ENCODE data around the gene DVL1.

- TF ChIP-seq RFX5 (IDR thresholded peaks at IDR 0.05; ENCODE audit: low read depth, low read length) = no peak
- TF ChIP-seq HNRNPH1 (optimal IDR thresholded peaks at IDR 0.05; ENCODE audit: low read depth, low read length) = no peak
- TF ChIP-seq MCM5 (IDR thresholded peaks at IDR 0.05; ENCODE audit: low read depth) = no peak
- TF ChIP-seq CHD2 (IDR thresholded peaks at IDR 0.05; ENCODE audit: low read depth, low read length) = no peak
- TF ChIP-seq EZH2 (IDR thresholded peaks at IDR 0.05; ENCODE audit: borderline replicate concordance, low read depth, low read length) = no peak
- no peak for TF ChIP-seq SIN3A (IDR thresholded peaks at IDR 0.05; ENCODE audit: borderline replicate concordance in 2 of 2, control insufficient read depth in 1 of 2, low read depth in 2 of 2, low read length in 2 of 2)
Observed at GRCh38 chr1:1294250-1294890, 54.8 kb downstream of the DVL1 start.
